GM12878 (cell line): ENCODE results near the gene MTMR6. TPM values are rescaled to one million over a fixed set of nuclear protein-coding genes. Genes with fewer than 3 reads are reported as not detected.

Experiments
- ATAC-seq: fragments of 200-7000 bp; cut with Tn5 transposase; 3 replicates; pipeline ENCODE4 v1.9.1; 2020; ENCODE audit warnings: mild to moderate bottlenecking, moderate library complexity
- BruUV-seq: library from RNA; stranded (reverse); fragments of 400-500 nt; replicated peaks from 2 replicates; lab custom pipeline; 2021; lab: Mats Ljungman, UMichigan
- CTCF ChIA-PET: fragments of 300-600 bp; sonication (Branson Sonifier 250); formaldehyde crosslinking; extraction: SDS; loops from one replicate; lab custom pipeline; 2021; ENCODE audit warnings: inconsistent platforms; lab: Yijun Ruan, JAX
- POLR2A ChIA-PET: fragments of 350-600 bp; formaldehyde crosslinking; extraction: SDS; loops from one replicate; lab custom pipeline; 2021; ENCODE audit warnings: inconsistent platforms; lab: Charles Lee
- RAD21 ChIA-PET: fragments of 300-600 bp; sonication (Branson Sonifier 250); formaldehyde crosslinking; loops from one replicate; lab custom pipeline; 2023; ENCODE audit warnings: antibody characterized with exemption; ENCODE audit not compliant: unreplicated experiment; lab: Charles Lee
- SMC1A ChIA-PET: fragments of 300-600 bp; sonication (Branson Sonifier 250); formaldehyde crosslinking; loops from one replicate; lab custom pipeline; 2023; ENCODE audit not compliant: unreplicated experiment, uncharacterized antibody; lab: Charles Lee
- DNase-seq: peaks from one replicate; pipeline ENCODE4 v3.0.0-alpha.2; 2011; ENCODE audit warnings: low read depth, low spot score
- FAIRE-seq: peaks from 3 replicates; lab custom pipeline; 2011; peaks lifted over from hg19 to GRCh38; lab: Jason Lieb, UNC
- H2AFZ ChIP-seq: 2 replicates; pipeline ENCODE4 v1.6.0; 2011; ENCODE audit warnings: low read depth, low read length, control low read depth; ENCODE audit not compliant: control insufficient read depth
- H3K27ac ChIP-seq: 2 replicates; pipeline ENCODE4 v1.5.1; 2011; ENCODE audit warnings: control low read depth; ENCODE audit not compliant: control insufficient read depth, insufficient read depth
- H3K27me3 ChIP-seq, 2 experiments: replicated peaks in 1 of 2; 2 replicates each; pipeline versions ENCODE4 v1.6.0 to v1.6.1; 2011; ENCODE audit warnings: low read length in 1 of 2; ENCODE audit not compliant: control insufficient read depth in 2 of 2, insufficient read depth in 2 of 2
- H3K36me3 ChIP-seq, 2 experiments: 2 replicates each; pipeline ENCODE4 v1.5.1; 2011; ENCODE audit warnings: low read length in 1 of 2; ENCODE audit not compliant: control insufficient read depth in 2 of 2, insufficient read depth in 2 of 2
- H3K4me1 ChIP-seq: 2 replicates; pipeline ENCODE4 v1.6.1; 2011; ENCODE audit warnings: mild to moderate bottlenecking, low read length, moderate library complexity, mixed read lengths; ENCODE audit not compliant: control insufficient read depth, insufficient read depth
- H3K4me2 ChIP-seq: 2 replicates; pipeline ENCODE4 v1.6.0; 2011; ENCODE audit warnings: control low read depth; ENCODE audit not compliant: control insufficient read depth, insufficient read depth
- H3K4me3 ChIP-seq: fragments of 200-600 bp; sonication (generic); 2 replicates; pipeline ENCODE4 v1.5.1; 2016
- H3K79me2 ChIP-seq: 2 replicates; pipeline ENCODE4 v1.6.0; 2011; ENCODE audit warnings: low read length; ENCODE audit not compliant: control insufficient read depth, insufficient read depth
- H3K9ac ChIP-seq: 2 replicates; pipeline ENCODE4 v1.8.0; 2011; ENCODE audit warnings: low read length, control low read depth, mixed read lengths; ENCODE audit not compliant: control insufficient read depth, insufficient read depth
- H3K9me3 ChIP-seq: replicated peaks from 3 replicates; pipeline ENCODE4 v1.5.1; 2011; ENCODE audit warnings: mild to moderate bottlenecking, low read length; ENCODE audit not compliant: control insufficient read depth, insufficient read depth
- H4K20me1 ChIP-seq: 2 replicates; pipeline ENCODE4 v1.6.0; 2011; ENCODE audit not compliant: control insufficient read depth, insufficient read depth
- ATF3 ChIP-seq: IDR thresholded peaks from 2 replicates; pipeline ENCODE4 v1.6.1; 2011; ENCODE audit warnings: low read depth, mild to moderate bottlenecking, low read length, moderate library complexity, borderline replicate concordance; ENCODE audit errors: extremely low read depth
- BACH1 ChIP-seq: fragments of 450-650 bp; IDR thresholded peaks from 2 replicates; pipeline ENCODE4 v1.6.1; 2017; ENCODE audit warnings: mild to moderate bottlenecking, borderline replicate concordance
- GABPA ChIP-seq: IDR thresholded peaks from 2 replicates; pipeline ENCODE4 v1.6.1; 2014; ENCODE audit warnings: antibody characterized with exemption, low read depth, mild to moderate bottlenecking, inconsistent platforms
- KAT2A ChIP-seq: conservative IDR thresholded peaks from 2 replicates; pipeline ENCODE4 v1.6.1; 2011; ENCODE audit warnings: low read depth, low read length; ENCODE audit not compliant: control insufficient read depth
- MYC ChIP-seq: IDR thresholded peaks from 2 replicates; pipeline ENCODE4 v1.6.1; 2011; ENCODE audit warnings: mild to moderate bottlenecking, low read length, moderate library complexity, inconsistent platforms; ENCODE audit not compliant: insufficient read depth, insufficient replicate concordance, insufficient read length, severe bottlenecking
- RAD51 ChIP-seq: fragments of 450-650 bp; IDR thresholded peaks from 2 replicates; pipeline ENCODE4 v1.6.1; 2016; ENCODE audit warnings: moderate library complexity, mild to moderate bottlenecking, inconsistent platforms
- ZBED1 ChIP-seq: IDR thresholded peaks from 2 replicates; pipeline ENCODE4 v1.6.1; 2016; ENCODE audit warnings: borderline replicate concordance
- WGBS: methylation state at CpG from one replicate; pipeline ENCODE4 v1.1.6; 2016; ENCODE audit warnings: low lambda C conversion rate; ENCODE audit not compliant: insufficient replicate concordance, insufficient coverage; ENCODE audit errors: missing lambda C conversion rate; 5-methylcytosine and 5-hydroxymethylcytosine counted together
- in situ Hi-C: fragments of 300-500 bp; cut with MboI; formaldehyde crosslinking; loops from 9 replicates; pipeline ENCODE4 v1.14.3; 2018; ENCODE audit warnings: mixed read lengths
- intact Hi-C: fragments of 100-400 bp; cut with micrococcal nuclease; formaldehyde crosslinking; loops from one replicate; pipeline ENCODE4 v1.14.2; 2022; ENCODE audit not compliant: unreplicated experiment
- polyA plus RNA-seq, 11 experiments: library from polyadenylated mRNA; depleted of rRNA in 4 of 11; unstranded in 6 of 11; stranded (reverse) in 5 of 11; fragments of >200 nt; fragmentation: Nextera tagmentation in 4 of 11; fragmentation: Illumina TruSeq in 1 of 11; extraction: Ambion mirVana in 4 of 11; extraction: Trizol in 1 of 11; gene quantifications; 1 replicate in 1 of 11; 2 replicates in 10 of 11; pipeline versions ENCODE4 v1.2.1 to v1.2.3, GENCODE V29; 2011 to 2016; ENCODE audit warnings: inconsistent platforms in 2 of 11, missing spikeins in 2 of 11, low read depth in 1 of 11
- total RNA-seq, 4 experiments: library from RNA; depleted of rRNA in 3 of 4; stranded (reverse); fragments of >200 nt in 3 of 4; fragmentation: Illumina TruSeq in 1 of 4; extraction: Trizol in 1 of 4; gene quantifications; 2 replicates each; pipeline versions ENCODE4 v1.2.1 to v1.2.3, GENCODE V29; 2013 to 2021
- TF ChIP-seq, protein P1 (sequence below): fragments of 450-650 bp; IDR thresholded peaks from 2 replicates; pipeline ENCODE4 v1.6.1; 2017; ENCODE audit warnings: low read depth, mild to moderate bottlenecking, moderate library complexity
- TF ChIP-seq, protein P2 (sequence below): IDR thresholded peaks from 2 replicates; pipeline ENCODE4 v1.6.1; 2012; ENCODE audit warnings: mild to moderate bottlenecking, low read depth, low read length

The MTMR6 gene
- total and polyA plus RNA-seq, 10 of the 15 experiments (the other 5 are each of a cell fraction or from before 2014, with no cell fraction given), result 9.8 to 24.2 (median 16.0) TPM

GRCh38 chr13:25262261-25262660 is 25.0 kb downstream of the MTMR6 start:
- no peak for ATAC-seq
- in situ Hi-C loops, result no loop called here
- peaks cover 0 to 5% of the 10 kb centered on the region in 2 experiments; a peak in 2 of 4 replicates for H3K36me3 ChIP-seq
- no peak for DNase-seq
- H3K9me3 ChIP-seq, result no peaks in the 10 kb centered on the region
- TF ChIP-seq ATF3 (no peak), BACH1 (no peak), MYC (no peak), RAD51 (no peak), KAT2A (no peak), GABPA (no peak), ZBED1 (no peak)
- TF ChIP-seq, protein P1, sequence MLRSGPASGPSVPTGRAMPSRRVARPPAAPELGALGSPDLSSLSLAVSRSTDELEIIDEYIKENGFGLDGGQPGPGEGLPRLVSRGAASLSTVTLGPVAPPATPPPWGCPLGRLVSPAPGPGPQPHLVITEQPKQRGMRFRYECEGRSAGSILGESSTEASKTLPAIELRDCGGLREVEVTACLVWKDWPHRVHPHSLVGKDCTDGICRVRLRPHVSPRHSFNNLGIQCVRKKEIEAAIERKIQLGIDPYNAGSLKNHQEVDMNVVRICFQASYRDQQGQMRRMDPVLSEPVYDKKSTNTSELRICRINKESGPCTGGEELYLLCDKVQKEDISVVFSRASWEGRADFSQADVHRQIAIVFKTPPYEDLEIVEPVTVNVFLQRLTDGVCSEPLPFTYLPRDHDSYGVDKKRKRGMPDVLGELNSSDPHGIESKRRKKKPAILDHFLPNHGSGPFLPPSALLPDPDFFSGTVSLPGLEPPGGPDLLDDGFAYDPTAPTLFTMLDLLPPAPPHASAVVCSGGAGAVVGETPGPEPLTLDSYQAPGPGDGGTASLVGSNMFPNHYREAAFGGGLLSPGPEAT, result no peak
- TF ChIP-seq, protein P2, sequence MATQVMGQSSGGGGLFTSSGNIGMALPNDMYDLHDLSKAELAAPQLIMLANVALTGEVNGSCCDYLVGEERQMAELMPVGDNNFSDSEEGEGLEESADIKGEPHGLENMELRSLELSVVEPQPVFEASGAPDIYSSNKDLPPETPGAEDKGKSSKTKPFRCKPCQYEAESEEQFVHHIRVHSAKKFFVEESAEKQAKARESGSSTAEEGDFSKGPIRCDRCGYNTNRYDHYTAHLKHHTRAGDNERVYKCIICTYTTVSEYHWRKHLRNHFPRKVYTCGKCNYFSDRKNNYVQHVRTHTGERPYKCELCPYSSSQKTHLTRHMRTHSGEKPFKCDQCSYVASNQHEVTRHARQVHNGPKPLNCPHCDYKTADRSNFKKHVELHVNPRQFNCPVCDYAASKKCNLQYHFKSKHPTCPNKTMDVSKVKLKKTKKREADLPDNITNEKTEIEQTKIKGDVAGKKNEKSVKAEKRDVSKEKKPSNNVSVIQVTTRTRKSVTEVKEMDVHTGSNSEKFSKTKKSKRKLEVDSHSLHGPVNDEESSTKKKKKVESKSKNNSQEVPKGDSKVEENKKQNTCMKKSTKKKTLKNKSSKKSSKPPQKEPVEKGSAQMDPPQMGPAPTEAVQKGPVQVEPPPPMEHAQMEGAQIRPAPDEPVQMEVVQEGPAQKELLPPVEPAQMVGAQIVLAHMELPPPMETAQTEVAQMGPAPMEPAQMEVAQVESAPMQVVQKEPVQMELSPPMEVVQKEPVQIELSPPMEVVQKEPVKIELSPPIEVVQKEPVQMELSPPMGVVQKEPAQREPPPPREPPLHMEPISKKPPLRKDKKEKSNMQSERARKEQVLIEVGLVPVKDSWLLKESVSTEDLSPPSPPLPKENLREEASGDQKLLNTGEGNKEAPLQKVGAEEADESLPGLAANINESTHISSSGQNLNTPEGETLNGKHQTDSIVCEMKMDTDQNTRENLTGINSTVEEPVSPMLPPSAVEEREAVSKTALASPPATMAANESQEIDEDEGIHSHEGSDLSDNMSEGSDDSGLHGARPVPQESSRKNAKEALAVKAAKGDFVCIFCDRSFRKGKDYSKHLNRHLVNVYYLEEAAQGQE, result no peak
- H2AFZ ChIP-seq, result no peak overlapping the region
- CTCF ChIA-PET, result no interaction called here
- no peak overlapping the region for H3K27ac ChIP-seq
- RAD21 ChIA-PET, result no interaction called here
- intact Hi-C loops, result no loop called here
- SMC1A ChIA-PET, result no interaction called here
- no peak overlapping the region for H3K9ac ChIP-seq
- H3K27me3 ChIP-seq, result no peaks in the 10 kb centered on the region
- WGBS, result 71% methylated on average over 4 of the region's 4 CpGs
- H3K4me2 ChIP-seq, result no peak overlapping the region
- H4K20me1 ChIP-seq, result no peaks in the 10 kb centered on the region
- BruUV-seq, result no TSS peak
- no peak for FAIRE-seq
- POLR2A ChIA-PET, result no interaction called here
- H3K4me1 ChIP-seq, result no peaks in the 10 kb centered on the region
- no peaks in the 10 kb centered on the region for H3K79me2 ChIP-seq
- no peak overlapping the region for H3K4me3 ChIP-seq
